Naive B cell (primary cell): ENCODE data around the gene SPTBN1. TPM values are rescaled to one million over a fixed set of nuclear protein-coding genes. Genes with fewer than 3 reads are reported as not detected.

Source experiments
- ATAC-seq, 2 donors: fragments of 150-1000 bp; cut with Tn5 transposase; 2 replicates each; pipeline ENCODE4 v1.10.0; 2021; ENCODE audit warnings: low read depth in 2 of 2, mild to moderate bottlenecking in 2 of 2, moderate library complexity in 2 of 2
- DNase-seq: peaks from one replicate; pipeline ENCODE4 v3.0.0; 2022
- H3K27ac Mint-ChIP-seq, 6 donors: one replicate each; pipeline ENCODE4 v1.8.0; 2020 to 2022; ENCODE audit warnings: mild to moderate bottlenecking in 6 of 6, mixed read lengths in 6 of 6, moderate library complexity in 5 of 6, inconsistent platforms in 2 of 6
- H3K27me3 Mint-ChIP-seq, 3 donors: one replicate each; pipeline ENCODE4 v1.8.0; 2021 to 2022; ENCODE audit warnings: mixed read lengths in 3 of 3, mild to moderate bottlenecking in 1 of 3
- H3K36me3 Mint-ChIP-seq, 2 donors: one replicate each; pipeline ENCODE4 v1.8.0; 2020 to 2022; ENCODE audit warnings: mixed read lengths in 2 of 2, inconsistent platforms in 1 of 2, mild to moderate bottlenecking in 1 of 2
- H3K4me1 Mint-ChIP-seq, 3 donors: one replicate each; pipeline ENCODE4 v1.8.0; 2020 to 2022; ENCODE audit warnings: mixed read lengths in 3 of 3, inconsistent platforms in 1 of 3, mild to moderate bottlenecking in 1 of 3, moderate library complexity in 1 of 3
- H3K4me3 Mint-ChIP-seq, 8 donors: one replicate each; pipeline ENCODE4 v1.8.0; 2020 to 2022; ENCODE audit warnings: mild to moderate bottlenecking in 8 of 8, mixed read lengths in 8 of 8, moderate library complexity in 8 of 8, inconsistent platforms in 2 of 8
- H3K9me3 Mint-ChIP-seq, 7 donors: one replicate each; pipeline ENCODE4 v1.8.0; 2020 to 2022; ENCODE audit warnings: mixed read lengths in 7 of 7, mild to moderate bottlenecking in 5 of 7, inconsistent platforms in 2 of 7, moderate library complexity in 1 of 7
- polyA plus RNA-seq, 6 donors: library from polyadenylated mRNA; unstranded; fragments of 300-500 nt; fragmentation: Illumina TruSeq; gene quantifications; one replicate each; pipeline ENCODE4 v1.2.3, GENCODE V29; 2021; ENCODE audit warnings: low read depth in 6 of 6

The SPTBN1 gene
- polyA plus RNA-seq, 6 donors from 2014 or later, result 4.1 to 72.6 (median 24.2) TPM

- DNase-seq, result no peak
- no peak overlapping the region for H3K4me3 Mint-ChIP-seq
- no peaks in the 10 kb centered on the region for H3K9me3 Mint-ChIP-seq
- peaks cover 0 to 4% (median 0%) of the 10 kb centered on the region in 3 donors for H3K4me1 Mint-ChIP-seq
- H3K27me3 Mint-ChIP-seq, result no peaks in the 10 kb centered on the region
- H3K36me3 Mint-ChIP-seq, result peaks cover 38 to 40% of the 10 kb centered on the region in 2 donors
- H3K27ac Mint-ChIP-seq, result no peak overlapping the region
- no peak for ATAC-seq
Measured at GRCh38 chr2:54644236-54644635, 188.1 kb downstream of the SPTBN1 start.

DNA sequence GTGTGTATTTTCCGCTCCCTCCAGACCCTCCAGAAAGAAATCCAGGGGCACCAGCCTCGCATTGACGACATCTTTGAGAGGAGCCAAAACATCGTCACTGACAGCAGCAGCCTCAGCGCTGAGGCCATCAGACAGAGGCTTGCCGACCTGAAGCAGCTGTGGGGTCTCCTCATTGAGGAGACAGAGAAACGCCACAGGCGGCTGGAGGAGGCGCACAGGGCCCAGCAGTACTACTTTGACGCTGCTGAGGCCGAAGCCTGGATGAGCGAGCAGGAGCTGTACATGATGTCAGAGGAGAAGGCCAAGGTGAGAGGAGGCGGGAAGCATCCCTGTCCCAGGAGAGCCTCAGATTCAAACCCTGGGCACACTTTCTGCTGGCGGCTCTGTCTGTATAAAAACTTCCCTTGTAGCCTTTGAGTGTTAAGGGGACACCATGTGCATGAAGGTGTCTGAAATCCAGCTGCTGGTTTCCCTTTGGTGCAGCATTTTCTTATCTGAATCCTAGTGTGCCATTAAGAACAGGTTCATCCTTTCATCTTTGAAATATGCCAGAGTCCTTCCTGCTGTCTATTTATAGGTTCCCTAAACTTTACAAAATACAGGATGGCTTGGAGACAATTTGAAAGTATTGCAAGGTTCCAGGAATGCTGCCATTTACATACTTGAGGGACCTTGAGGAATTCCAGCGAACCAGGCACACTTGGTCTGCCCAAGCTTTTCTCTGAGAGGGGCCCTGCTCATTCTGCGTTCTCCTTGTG is 190.2 kb downstream of the SPTBN1 start:
- Mint-ChIP-seq H3K4me1 (peaks cover 0 to 3% (median 0%) of the 10 kb centered on the region in 3 donors), H3K4me3 (no peak overlapping the region), H3K36me3 (peaks cover 44 to 49% of the 10 kb centered on the region in 2 donors), H3K27ac (peak overlapping the region in 4 of 6 donors; percentile 13 to 91 (median 72)), H3K9me3 (no peaks in the 10 kb centered on the region), H3K27me3 (no peaks in the 10 kb centered on the region)
- no peak for DNase-seq
- ATAC-seq, result no peak

GRCh38 chr2:54648256-54648655 is 192.1 kb downstream of the SPTBN1 start:
- Mint-ChIP-seq H3K9me3 (no peaks in the 10 kb centered on the region), H3K27me3 (no peaks in the 10 kb centered on the region), H3K4me1 (no peaks in the 10 kb centered on the region), H3K36me3 (peaks cover 45 to 51% of the 10 kb centered on the region in 2 donors), H3K27ac (peak overlapping the region in 1 of 6 donors; percentile 60), H3K4me3 (no peak overlapping the region)
- no peak for ATAC-seq
- no peak for DNase-seq

GRCh38 chr2:54649191-54649590 is 193.1 kb downstream of the SPTBN1 start:
- Mint-ChIP-seq H3K36me3 (peaks cover 38 to 52% of the 10 kb centered on the region in 2 donors), H3K4me3 (no peak overlapping the region), H3K9me3 (no peaks in the 10 kb centered on the region), H3K4me1 (no peaks in the 10 kb centered on the region), H3K27ac (peak overlapping the region in 2 of 6 donors; percentile 31 to 66), H3K27me3 (no peaks in the 10 kb centered on the region)
- ATAC-seq (no peak), DNase-seq (no peak)

- ATAC-seq (no peak), DNase-seq (no peak)
- Mint-ChIP-seq H3K9me3 (no peaks in the 10 kb centered on the region), H3K36me3 (peaks cover 38 to 52% of the 10 kb centered on the region in 2 donors), H3K4me3 (peak overlapping the region in 1 of 8 donors; percentile 0), H3K4me1 (no peaks in the 10 kb centered on the region), H3K27me3 (no peaks in the 10 kb centered on the region), H3K27ac (no peak overlapping the region)
Measured at GRCh38 chr2:54649633-54650032, 193.5 kb downstream of the SPTBN1 start.

- H3K9me3 Mint-ChIP-seq, result no peaks in the 10 kb centered on the region
- no peak overlapping the region for H3K27ac Mint-ChIP-seq
- H3K4me3 Mint-ChIP-seq, result no peak overlapping the region
- ATAC-seq, result no peak
- DNase-seq, result no peak
- peaks cover 39 to 51% of the 10 kb centered on the region in 2 donors for H3K36me3 Mint-ChIP-seq
- no peaks in the 10 kb centered on the region for H3K4me1 Mint-ChIP-seq
- no peaks in the 10 kb centered on the region for H3K27me3 Mint-ChIP-seq
Measured at GRCh38 chr2:54650612-54651011, 194.5 kb downstream of the SPTBN1 start.

DNA sequence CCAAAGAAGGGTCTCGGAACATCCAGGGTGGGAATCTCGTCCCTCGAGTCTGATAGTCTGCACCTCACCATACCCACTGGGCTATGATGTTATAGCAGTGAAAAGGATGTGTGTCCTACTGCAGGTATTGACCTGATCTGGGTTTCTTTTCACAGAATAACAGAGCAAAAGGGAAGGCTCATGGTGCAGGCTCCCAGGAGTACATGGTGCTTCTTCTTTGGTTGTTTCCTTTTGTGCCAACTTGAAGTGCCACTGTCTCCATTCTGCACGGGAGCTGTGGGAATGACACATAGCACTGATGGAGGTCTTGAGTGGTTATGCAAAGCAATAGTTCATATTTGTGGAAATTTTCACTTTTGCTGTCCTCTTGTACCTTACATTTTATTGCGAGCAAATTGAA is 195.2 kb downstream of the SPTBN1 start:
- Mint-ChIP-seq H3K9me3 (no peaks in the 10 kb centered on the region), H3K4me1 (no peaks in the 10 kb centered on the region), H3K27ac (no peak overlapping the region), H3K4me3 (no peak overlapping the region), H3K36me3 (peaks cover 45 to 56% of the 10 kb centered on the region in 2 donors), H3K27me3 (no peaks in the 10 kb centered on the region)
- DNase-seq, result no peak
- no peak for ATAC-seq

GRCh38 chr2:54652540-54652939 is 196.4 kb downstream of the SPTBN1 start:
- DNase-seq (no peak), ATAC-seq (no peak)
- Mint-ChIP-seq H3K27ac (no peak overlapping the region), H3K4me1 (no peaks in the 10 kb centered on the region), H3K9me3 (no peaks in the 10 kb centered on the region), H3K4me3 (no peak overlapping the region), H3K27me3 (no peaks in the 10 kb centered on the region), H3K36me3 (peaks cover 41 to 57% of the 10 kb centered on the region in 2 donors)

DNA sequence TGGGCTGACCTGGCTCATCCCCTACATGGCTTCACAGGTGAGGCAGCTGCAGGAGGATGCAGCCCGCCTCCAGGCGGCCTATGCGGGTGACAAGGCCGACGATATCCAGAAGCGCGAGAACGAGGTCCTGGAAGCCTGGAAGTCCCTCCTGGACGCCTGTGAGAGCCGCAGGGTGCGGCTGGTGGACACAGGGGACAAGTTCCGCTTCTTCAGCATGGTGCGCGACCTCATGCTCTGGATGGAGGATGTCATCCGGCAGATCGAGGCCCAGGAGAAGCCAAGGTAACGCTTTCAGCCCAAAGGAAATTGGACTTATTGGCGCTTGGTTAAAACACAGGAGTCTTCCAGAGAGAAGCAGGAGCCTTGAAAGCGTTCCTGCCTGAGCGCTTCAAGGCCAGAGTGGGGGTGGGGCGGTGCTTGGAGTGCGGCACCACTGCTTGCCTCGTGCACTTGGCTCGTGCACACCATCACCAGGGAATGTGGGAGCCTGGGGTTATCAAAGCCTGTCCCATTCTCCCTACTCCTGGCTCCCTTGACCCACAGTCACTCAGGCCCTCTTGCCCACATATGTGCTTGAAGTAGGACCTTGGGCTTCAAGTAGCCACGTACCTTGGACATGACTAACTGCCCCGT is 197.6 kb downstream of the SPTBN1 start:
- DNase-seq (no peak), ATAC-seq (no peak)
- Mint-ChIP-seq H3K27me3 (no peaks in the 10 kb centered on the region), H3K36me3 (peaks cover 43 to 50% of the 10 kb centered on the region in 2 donors), H3K4me1 (peaks cover 0 to 2% (median 0%) of the 10 kb centered on the region in 3 donors), H3K27ac (peak overlapping the region in 1 of 6 donors; percentile 44), H3K9me3 (no peaks in the 10 kb centered on the region), H3K4me3 (no peak overlapping the region)

GRCh38 chr2:54655046-54655809 is 199.1 kb downstream of the SPTBN1 start:
- peaks cover 37 to 48% of the 10 kb centered on the region in 2 donors for H3K36me3 Mint-ChIP-seq
- peak overlapping the region in 1 of 8 donors; percentile 16 for H3K4me3 Mint-ChIP-seq
- DNase-seq (no peak), ATAC-seq (no peak)
- H3K9me3 Mint-ChIP-seq, result no peaks in the 10 kb centered on the region
- H3K27ac Mint-ChIP-seq, result no peak overlapping the region
- H3K4me1 Mint-ChIP-seq, result peaks cover 0 to 2% (median 0%) of the 10 kb centered on the region in 3 donors
- H3K27me3 Mint-ChIP-seq, result no peaks in the 10 kb centered on the region

- H3K27me3 Mint-ChIP-seq, result no peaks in the 10 kb centered on the region
- ATAC-seq, result no peak
- H3K27ac Mint-ChIP-seq, result no peak overlapping the region
- H3K4me3 Mint-ChIP-seq, result no peak overlapping the region
- peaks cover 0 to 2% (median 0%) of the 10 kb centered on the region in 3 donors for H3K4me1 Mint-ChIP-seq
- peaks cover 40 to 46% of the 10 kb centered on the region in 2 donors for H3K36me3 Mint-ChIP-seq
- DNase-seq, result no peak
- H3K9me3 Mint-ChIP-seq, result no peaks in the 10 kb centered on the region
Measured at GRCh38 chr2:54656863-54657262, 200.7 kb downstream of the SPTBN1 start.

GRCh38 chr2:54657664-54658083 is 201.5 kb downstream of the SPTBN1 start:
- DNase-seq (no peak), ATAC-seq (no peak)
- Mint-ChIP-seq H3K36me3 (peaks cover 41 to 44% of the 10 kb centered on the region in 2 donors), H3K4me1 (peaks cover 0 to 2% (median 0%) of the 10 kb centered on the region in 3 donors), H3K4me3 (no peak overlapping the region), H3K27ac (peak overlapping the region in 4 of 6 donors; percentile 49 to 89 (median 86)), H3K9me3 (no peaks in the 10 kb centered on the region), H3K27me3 (no peaks in the 10 kb centered on the region)

DNA sequence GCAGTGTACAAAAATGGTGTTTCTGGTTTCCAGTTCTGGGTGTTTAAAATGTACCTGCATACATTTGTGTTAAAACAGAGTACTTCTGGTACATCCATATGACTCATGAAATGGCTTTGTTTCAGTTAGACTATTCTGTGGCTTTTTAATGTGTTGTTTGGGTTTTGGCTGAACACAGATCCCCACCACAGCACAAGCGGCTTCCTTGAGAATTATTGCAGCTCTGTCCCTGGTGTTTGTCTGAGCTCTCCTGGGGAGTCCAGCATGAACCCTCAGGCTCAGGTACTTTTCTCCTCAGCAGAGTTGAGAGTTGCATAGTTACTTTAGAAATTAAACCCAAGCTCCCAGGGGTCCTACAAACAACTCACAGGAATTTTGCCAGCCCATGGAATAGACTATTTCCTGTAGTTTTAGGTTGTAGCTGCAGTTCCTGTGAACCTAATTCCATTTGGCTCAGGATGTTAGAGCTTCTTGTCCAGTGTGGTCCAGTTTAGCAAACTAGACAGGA is 202.5 kb downstream of the SPTBN1 start:
- H3K4me1 Mint-ChIP-seq, result peaks cover 0 to 2% (median 0%) of the 10 kb centered on the region in 3 donors
- peak overlapping the region in 2 of 6 donors; percentile 58 to 77 for H3K27ac Mint-ChIP-seq
- DNase-seq (no peak), ATAC-seq (no peak)
- no peaks in the 10 kb centered on the region for H3K27me3 Mint-ChIP-seq
- no peak overlapping the region for H3K4me3 Mint-ChIP-seq
- H3K9me3 Mint-ChIP-seq, result no peaks in the 10 kb centered on the region
- peaks cover 44 to 46% of the 10 kb centered on the region in 2 donors for H3K36me3 Mint-ChIP-seq
